ENCODE data around the gene PRDX4.
"Not testable (repeated sequence)": the region's sequence is repeated elsewhere in the genome, so short reads cannot be mapped to it uniquely, and the experiment has no call there.

The PRDX4 gene

DNA sequence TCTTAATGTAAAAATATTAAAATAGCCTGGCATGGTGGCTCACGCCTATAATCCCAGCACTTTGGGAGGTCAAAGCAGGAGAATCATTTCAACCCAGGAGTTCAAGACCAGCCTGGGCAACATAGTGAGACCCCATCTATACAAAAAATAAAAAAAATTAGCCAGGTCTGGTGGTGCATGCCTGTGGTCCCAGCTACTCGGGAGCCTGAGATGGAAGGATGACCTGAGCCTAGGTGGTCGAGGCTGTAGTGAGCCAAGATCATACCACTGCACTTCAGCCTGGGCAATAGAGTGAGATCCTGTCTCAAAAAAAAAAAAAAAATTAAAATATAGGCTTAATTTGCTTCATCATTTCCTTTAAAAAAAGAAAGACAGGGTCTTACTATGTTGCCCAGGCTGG is 9.2 kb downstream of the PRDX4 start:
- not testable (repeated sequence) for DNase-seq

DNA sequence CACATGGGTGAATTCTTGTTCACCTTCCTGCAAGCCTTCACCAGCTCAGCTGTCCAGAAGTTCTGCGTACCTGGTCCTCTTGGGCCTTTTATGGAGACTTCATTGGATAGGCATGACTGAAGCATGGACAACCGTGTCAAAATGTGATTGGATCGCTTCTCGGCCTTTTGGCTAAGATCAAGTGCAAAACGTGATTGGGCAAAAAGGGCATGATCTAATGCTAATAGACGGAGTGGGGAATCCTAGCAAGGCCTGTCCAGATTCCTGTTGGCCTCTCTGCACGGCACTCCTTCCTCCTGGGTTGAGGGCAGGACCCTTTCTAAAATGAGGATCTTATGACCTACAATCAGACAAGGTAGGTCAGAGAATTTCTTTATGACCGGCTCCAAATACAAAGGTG is 24.9 kb downstream of the PRDX4 start:
- DNase-seq: no peak

GRCh38 chrX:23694606-23695005 is 27.3 kb downstream of the PRDX4 start:
- DNase-seq: peak; percentile 73

GRCh38 chrX:23699636-23700194 is 32.4 kb downstream of the PRDX4 start:
- DNase-seq: peak; percentile 85

DNA sequence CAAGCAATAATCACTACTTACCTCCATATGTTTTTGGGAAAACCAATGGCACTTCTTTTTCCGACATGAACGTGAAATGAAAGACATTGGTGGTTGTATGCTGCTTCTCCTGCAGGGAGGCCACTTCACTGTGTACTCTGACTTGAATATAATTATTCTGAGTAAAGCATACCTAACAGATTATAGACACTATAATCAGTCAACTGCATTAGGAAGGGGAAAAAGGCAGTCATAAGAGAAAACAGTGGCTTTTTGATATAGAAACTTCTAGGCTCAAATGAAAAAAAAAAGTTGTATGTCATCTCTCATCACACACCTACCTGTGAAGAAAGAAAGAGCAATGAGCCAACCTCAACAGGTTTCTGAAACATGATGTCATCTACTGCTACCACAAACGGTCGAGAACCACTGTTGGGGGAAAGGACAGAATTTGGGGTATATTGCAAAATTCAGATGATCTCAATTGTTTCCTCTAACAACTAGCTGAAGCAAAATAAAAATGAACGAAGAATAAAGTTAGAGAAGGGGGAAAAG is 37.4 kb downstream of the PRDX4 start:
- no peak for DNase-seq

DNA sequence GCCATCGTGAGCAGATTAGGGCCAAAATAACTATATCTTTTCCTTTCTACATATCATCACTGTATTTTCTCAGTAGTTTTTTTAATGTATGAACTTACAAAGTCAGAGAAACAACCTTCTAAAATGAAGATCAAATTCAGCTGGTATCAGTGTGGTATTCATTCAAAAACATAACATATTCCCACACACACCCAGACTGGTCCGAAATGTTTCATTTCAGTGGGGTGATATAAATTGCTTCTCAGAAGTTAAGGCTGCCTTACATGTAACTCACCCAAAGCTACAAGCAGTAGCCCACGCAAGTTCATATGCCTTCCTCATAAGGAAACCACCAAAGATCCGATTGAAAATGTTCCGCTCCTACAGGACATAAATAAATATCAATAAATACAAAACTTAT is 37.9 kb downstream of the PRDX4 start:
- DNase-seq: no peak

DNA sequence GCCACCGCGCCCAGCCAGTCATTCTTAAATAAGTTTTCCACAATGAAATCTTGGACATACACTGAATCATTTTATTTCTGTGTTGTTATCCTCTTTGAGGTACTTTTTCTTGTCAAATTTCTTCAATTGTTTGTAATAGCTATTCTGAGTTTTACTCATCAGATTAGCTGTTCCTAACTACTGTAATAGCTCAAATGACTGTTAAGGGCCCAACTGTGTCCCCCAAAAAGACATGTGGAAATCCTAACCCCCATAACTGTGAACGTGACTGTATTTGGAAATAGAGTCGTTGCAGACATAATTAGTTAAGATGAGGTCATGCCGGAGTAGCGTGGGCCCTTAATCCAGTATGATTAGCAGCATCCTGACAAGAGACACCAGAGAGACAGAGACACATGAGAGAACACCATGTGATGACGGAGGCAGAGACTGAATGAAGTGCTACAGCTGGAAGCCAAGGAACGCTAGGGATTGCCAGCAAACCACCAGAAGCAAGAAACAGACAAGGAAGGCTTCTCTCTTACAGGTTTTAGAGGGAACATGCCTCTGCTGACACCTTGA is 52.9 kb downstream of the PRDX4 start:
- DNase-seq: no peak

DNA sequence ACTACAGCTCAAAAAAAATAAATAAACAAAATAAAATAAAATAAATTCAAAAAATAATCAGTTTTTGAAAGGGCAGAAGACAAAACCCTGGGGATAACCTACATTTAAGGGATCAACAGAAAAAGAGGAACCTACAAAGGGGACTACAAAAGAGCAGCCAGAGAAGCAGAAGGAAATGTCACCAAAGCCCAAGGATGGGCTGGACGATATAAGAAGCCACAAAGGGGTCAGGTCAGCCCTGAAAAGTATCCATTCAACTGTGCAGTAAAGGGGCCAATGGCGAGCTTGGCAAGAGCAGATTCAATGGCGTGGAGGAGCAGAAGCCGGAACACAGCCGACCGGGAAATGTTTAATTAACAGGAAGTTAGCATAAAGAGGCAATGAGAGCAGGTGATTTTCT is 58.9 kb downstream of the PRDX4 start:
- DNase-seq: no peak

DNA sequence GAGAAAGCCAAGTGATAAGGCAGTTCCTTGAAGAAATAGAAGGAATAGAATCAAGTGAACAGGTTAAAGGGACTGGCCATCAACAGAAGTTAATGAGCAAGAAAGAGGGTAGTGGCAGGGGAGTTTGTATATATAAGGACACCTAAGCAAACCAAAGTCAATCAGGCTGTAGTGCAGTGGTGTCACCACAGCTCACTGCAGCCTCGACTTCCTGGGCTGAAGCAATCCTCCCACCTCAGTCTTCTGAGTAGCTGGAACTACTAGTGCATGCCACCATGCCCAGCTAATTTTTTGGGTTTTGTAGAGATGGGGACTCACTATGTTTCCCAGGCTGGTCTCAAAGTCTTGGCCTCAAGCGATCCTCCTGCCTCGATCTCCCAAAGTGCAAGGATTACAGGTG is 59.9 kb downstream of the PRDX4 start:
- no peak for DNase-seq

- no peak for DNase-seq
These were observed 61.9 kb downstream of the PRDX4 start for GRCh38 chrX:23729214-23729613.

- DNase-seq: no peak
These were observed 64.7 kb downstream of the PRDX4 start for GRCh38 chrX:23731951-23732350.

GRCh38 chrX:23732704-23733103 is 65.4 kb downstream of the PRDX4 start:
- DNase-seq: no peak
